Activated CD4-positive, alpha-beta T cell treated with anti-CD3 and anti-CD28 coated beads, Interleukin-2, amount 50 U/mL, for 48 hours (primary cell): ENCODE measurements around the gene TMEM54.
"Not testable (repeated sequence)": the region's sequence is repeated elsewhere in the genome, so short reads cannot be mapped to it uniquely, and the experiment has no call there.

Experiments
- DNase-seq, 2 experiments: peaks; one replicate each; pipeline ENCODE4 v3.0.0-alpha.2; 2020

The TMEM54 gene

GRCh38 chr1:32918179-32918578, 17.0 kb upstream of the TMEM54 start:
- no peak for DNase-seq

- no peak for DNase-seq
Measured at GRCh38 chr1:32917521-32917920, 16.3 kb upstream of the TMEM54 start.

GRCh38 chr1:32915766-32916706, 14.8 kb upstream of the TMEM54 start:
- no peak for DNase-seq

GRCh38 chr1:32910319-32910718, 9.1 kb upstream of the TMEM54 start:
- DNase-seq: no peak

- no peak for DNase-seq
Measured at GRCh38 chr1:32907435-32907834, 6.2 kb upstream of the TMEM54 start.

GRCh38 chr1:32906654-32907053, 5.5 kb upstream of the TMEM54 start:
- DNase-seq: no peak

GRCh38 chr1:32905588-32905987, 4.4 kb upstream of the TMEM54 start:
- not testable (repeated sequence) for DNase-seq

- no peak for DNase-seq
Measured at GRCh38 chr1:32904797-32905196, 3.6 kb upstream of the TMEM54 start.

GRCh38 chr1:32903991-32904785, 3.0 kb upstream of the TMEM54 start:
- no peak for DNase-seq

- DNase-seq: no peak
Measured at GRCh38 chr1:32902535-32902920, 1.3 kb upstream of the TMEM54 start.

GRCh38 chr1:32901823-32902534, 790 bp upstream of the TMEM54 start:
- DNase-seq: no peak

- no peak for DNase-seq
Measured at GRCh38 chr1:32900371-32900955, 726 bp downstream of the TMEM54 start.

- DNase-seq: no peak
Measured at GRCh38 chr1:32899586-32900296, 1.4 kb downstream of the TMEM54 start.

GRCh38 chr1:32898958-32899357, 2.2 kb downstream of the TMEM54 start:
- DNase-seq: no peak

GRCh38 chr1:32898056-32898455, 3.1 kb downstream of the TMEM54 start:
- no peak for DNase-seq

GRCh38 chr1:32897082-32898049, 3.8 kb downstream of the TMEM54 start:
- DNase-seq: no peak

- no peak for DNase-seq
Measured at GRCh38 chr1:32896451-32896850, 4.7 kb downstream of the TMEM54 start.

- no peak for DNase-seq
Measured at GRCh38 chr1:32895325-32896215, 5.6 kb downstream of the TMEM54 start.

GRCh38 chr1:32894681-32895080, 6.5 kb downstream of the TMEM54 start:
- DNase-seq: no peak
